H9 (cell line): Measurements from ENCODE around the gene ZNF784. TPM values are rescaled to one million over a fixed set of nuclear protein-coding genes. Genes with fewer than 3 reads are reported as not detected.
A peak's percentile ranks its signal among the peaks of the same experiment; 100 is the strongest.

Source experiments
- DNase-seq: peaks from one replicate; pipeline ENCODE4 v3.0.0-alpha.2; 2017
- H2AFZ ChIP-seq: one replicate; pipeline ENCODE4 v1.6.1; 2013; ENCODE audit warnings: mild to moderate bottlenecking, low read length, control low read depth, moderate library complexity
- H2AK5ac ChIP-seq: 2 replicates; pipeline ENCODE4 v1.6.1; 2013; ENCODE audit warnings: low read length, control low read depth, mixed read lengths; ENCODE audit not compliant: insufficient read length
- H2BK120ac ChIP-seq: one replicate; pipeline ENCODE4 v1.6.1; 2013; ENCODE audit warnings: low read depth, mild to moderate bottlenecking, low read length, control low read depth, inconsistent platforms; ENCODE audit not compliant: poor library complexity, severe bottlenecking
- H2BK12ac ChIP-seq: 2 replicates; pipeline ENCODE4 v1.6.1; 2013; ENCODE audit warnings: low read length, control low read depth, mixed read lengths, low read depth; ENCODE audit not compliant: insufficient read length
- H2BK15ac ChIP-seq: 2 replicates; pipeline ENCODE4 v1.6.1; 2013; ENCODE audit warnings: low read depth, low read length, control low read depth
- H2BK20ac ChIP-seq: one replicate; pipeline ENCODE4 v1.6.1; 2013; ENCODE audit warnings: low read depth, mild to moderate bottlenecking, low read length, control low read depth, inconsistent platforms; ENCODE audit not compliant: poor library complexity, severe bottlenecking
- H2BK5ac ChIP-seq: 2 replicates; pipeline ENCODE4 v1.6.1; 2013; ENCODE audit warnings: low read length, control low read depth, mixed read lengths; ENCODE audit not compliant: insufficient read length
- H3K14ac ChIP-seq: 2 replicates; pipeline ENCODE4 v1.6.1; 2013; ENCODE audit warnings: low read length, control low read depth; ENCODE audit not compliant: insufficient read depth
- H3K18ac ChIP-seq: 2 replicates; pipeline ENCODE4 v1.6.1; 2013; ENCODE audit warnings: low read depth, mild to moderate bottlenecking, mixed read lengths, low read length, control low read depth; ENCODE audit not compliant: insufficient read length
- H3K23ac ChIP-seq: 2 replicates; pipeline ENCODE4 v1.6.1; 2013; ENCODE audit warnings: low read length, control low read depth, mixed read lengths, low read depth; ENCODE audit not compliant: insufficient read length
- H3K23me2 ChIP-seq: 2 replicates; pipeline ENCODE4 v1.6.1; 2013; ENCODE audit warnings: low read depth, mild to moderate bottlenecking, mixed read lengths, low read length, control low read depth; ENCODE audit not compliant: insufficient read length, poor library complexity, severe bottlenecking
- H3K27ac ChIP-seq: 2 replicates; pipeline ENCODE4 v1.5.1; 2013; ENCODE audit warnings: low read length, control low read depth, mixed read lengths, low read depth; ENCODE audit not compliant: insufficient read length
- H3K27me3 ChIP-seq: 2 replicates; pipeline ENCODE4 v1.6.1; 2013; ENCODE audit warnings: low read length, control low read depth, inconsistent platforms; ENCODE audit not compliant: insufficient read depth
- H3K4ac ChIP-seq: 2 replicates; pipeline ENCODE4 v1.6.1; 2013; ENCODE audit warnings: low read depth, mild to moderate bottlenecking, control low read depth, inconsistent platforms, low read length, moderate library complexity
- H3K4me1 ChIP-seq: 2 replicates; pipeline ENCODE4 v1.6.1; 2013; ENCODE audit warnings: low read length, control low read depth, inconsistent platforms; ENCODE audit not compliant: insufficient read depth
- H3K4me2 ChIP-seq: 2 replicates; pipeline ENCODE4 v1.6.1; 2013; ENCODE audit warnings: low read length, control low read depth, mixed read lengths; ENCODE audit not compliant: insufficient read length, insufficient read depth
- H3K56ac ChIP-seq: 2 replicates; pipeline ENCODE4 v1.6.1; 2013; ENCODE audit warnings: low read depth, mild to moderate bottlenecking, mixed read lengths, low read length, control low read depth; ENCODE audit not compliant: insufficient read length
- H3K79me1 ChIP-seq: 2 replicates; pipeline ENCODE4 v1.6.1; 2013; ENCODE audit warnings: low read depth, mild to moderate bottlenecking, moderate library complexity, low read length, control low read depth, inconsistent platforms; ENCODE audit not compliant: insufficient read depth, poor library complexity, severe bottlenecking
- H3K79me2 ChIP-seq: 2 replicates; pipeline ENCODE4 v1.6.1; 2013; ENCODE audit warnings: low read length, control low read depth, inconsistent platforms; ENCODE audit not compliant: insufficient read depth
- H3K9ac ChIP-seq: 2 replicates; pipeline ENCODE4 v1.6.1; 2013; ENCODE audit warnings: low read length, control low read depth, mixed read lengths; ENCODE audit not compliant: insufficient read length; ENCODE audit errors: extremely low read depth
- H3K9me3 ChIP-seq: one replicate; pipeline ENCODE4 v1.6.1; 2013; ENCODE audit warnings: low read depth, low read length, inconsistent platforms; ENCODE audit not compliant: control insufficient read depth
- H3T11ph ChIP-seq: one replicate; pipeline ENCODE4 v1.6.1; 2013; ENCODE audit warnings: mild to moderate bottlenecking, low read length, control low read depth, inconsistent platforms
- H4K20me1 ChIP-seq: one replicate; pipeline ENCODE4 v1.6.1; 2013; ENCODE audit not compliant: control insufficient read depth, insufficient read length, insufficient read depth
- H4K5ac ChIP-seq: 2 replicates; pipeline ENCODE4 v1.6.1; 2013; ENCODE audit warnings: low read depth, mild to moderate bottlenecking, mixed read lengths, low read length, control low read depth; ENCODE audit not compliant: insufficient read length
- H4K8ac ChIP-seq: replicated peaks from 2 replicates; pipeline ENCODE4 v1.6.1; 2013; ENCODE audit warnings: low read length, control low read depth, mixed read lengths, low read depth; ENCODE audit not compliant: insufficient read length
- H4K91ac ChIP-seq: 2 replicates; pipeline ENCODE4 v1.6.1; 2013; ENCODE audit warnings: low read depth, mild to moderate bottlenecking, moderate library complexity, mixed read lengths, low read length, control low read depth; ENCODE audit not compliant: insufficient read length
- H3K27ac Mint-ChIP-seq, 3 experiments: 2 replicates in 2 of 3; 3 replicates in 1 of 3; pipeline ENCODE4 v1.8.0; 2020 to 2021; ENCODE audit warnings: mixed read lengths in 3 of 3, mild to moderate bottlenecking in 1 of 3, moderate library complexity in 1 of 3
- H3K27me3 Mint-ChIP-seq: 2 replicates; pipeline ENCODE4 v1.8.0; 2021; ENCODE audit warnings: low read depth, mild to moderate bottlenecking, moderate library complexity, mixed read lengths
- H3K36me3 Mint-ChIP-seq, 3 experiments: 2 replicates in 2 of 3; 3 replicates in 1 of 3; pipeline ENCODE4 v1.8.0; 2020 to 2021; ENCODE audit warnings: low read depth in 3 of 3, mixed read lengths in 3 of 3; ENCODE audit not compliant: insufficient read depth in 1 of 3
- H3K4me1 Mint-ChIP-seq, 2 experiments: 2 replicates each; pipeline ENCODE4 v1.8.0; 2020; ENCODE audit warnings: mixed read lengths in 2 of 2
- H3K4me3 Mint-ChIP-seq, 2 experiments: 2 replicates in 1 of 2; 3 replicates in 1 of 2; pipeline ENCODE4 v1.8.0; 2020 to 2021; ENCODE audit warnings: mild to moderate bottlenecking in 2 of 2, mixed read lengths in 2 of 2, moderate library complexity in 1 of 2
- H3K9me3 Mint-ChIP-seq, 2 experiments: 2 replicates in 1 of 2; 3 replicates in 1 of 2; pipeline ENCODE4 v1.8.0; 2020; ENCODE audit warnings: mild to moderate bottlenecking in 2 of 2, mixed read lengths in 2 of 2, moderate library complexity in 1 of 2
- WGBS: extraction: QIAGEN DNeasy Blood & Tissue Kit; methylation state at CpG from one replicate; pipeline ENCODE4 v1.1.7; 2013; ENCODE audit warnings: missing lambda C conversion rate, low lambda C conversion rate, mixed read lengths; ENCODE audit not compliant: insufficient read length; ENCODE audit errors: extremely low coverage; 5-methylcytosine and 5-hydroxymethylcytosine counted together
- total RNA-seq: library from RNA; stranded (reverse); gene quantifications from 2 replicates; pipeline ENCODE4 v1.2.1, GENCODE V29; 2021
- TF ChIP-seq, protein P1 (sequence below): fragments of 200-600 bp; sonication (generic); conservative IDR thresholded peaks from 3 replicates; pipeline ENCODE4 v1.8.0; 2021; ENCODE audit warnings: antibody characterized with exemption, mild to moderate bottlenecking

ZNF784 gene
- total RNA-seq, 1 experiment from 2014 or later: 10.7 TPM

DNA sequence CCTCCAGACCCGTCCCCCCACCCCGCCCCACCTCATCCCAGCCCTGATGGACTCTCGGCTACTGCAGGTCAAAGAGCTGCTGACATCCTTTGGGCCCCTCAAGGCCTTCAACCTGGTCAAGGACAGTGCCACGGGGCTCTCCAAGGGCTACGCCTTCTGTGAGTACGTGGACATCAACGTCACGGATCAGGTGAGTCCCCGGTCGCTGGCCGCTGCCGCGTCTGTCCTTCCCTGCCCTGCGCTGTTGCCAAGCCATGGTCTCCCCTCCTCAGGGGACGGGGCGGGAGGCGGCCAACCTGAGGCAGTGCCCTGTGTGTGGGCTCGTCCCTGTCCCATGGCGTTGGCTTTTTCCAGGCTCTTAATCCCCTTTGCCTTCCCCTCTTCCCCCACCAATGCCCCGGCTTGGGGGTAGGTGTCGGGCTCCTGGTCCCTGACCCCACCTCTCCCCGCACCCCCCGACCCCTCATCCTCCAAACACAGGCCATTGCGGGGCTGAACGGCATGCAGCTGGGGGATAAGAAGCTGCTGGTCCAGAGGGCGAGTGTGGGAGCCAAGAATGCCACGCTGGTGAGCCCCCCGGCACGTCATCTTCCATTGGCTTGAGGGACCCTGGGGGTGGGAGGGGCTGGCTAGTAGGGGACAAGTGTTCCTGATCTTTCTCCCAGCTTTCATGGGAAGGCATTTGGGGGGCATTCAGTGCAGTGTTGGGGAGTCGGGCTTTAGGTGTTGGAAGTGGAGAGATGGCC lies 44.4 kb upstream of the ZNF784 start:
- H3K23me2 ChIP-seq: no peaks in the 10 kb centered on the region
- peaks cover 4% of the 10 kb centered on the region; the same call in 1 of the 2 replicates for H3K79me2 ChIP-seq

More for the DNA sequence above, 44.4 kb upstream of the ZNF784 start:
- Histone ChIP-seq H3K14ac (no peak overlapping the region), H2BK20ac (no peak overlapping the region), H2BK15ac (no peak overlapping the region), H2BK5ac (no peak overlapping the region), H4K20me1 (no peaks in the 10 kb centered on the region), H3K79me1 (no peaks in the 10 kb centered on the region), H2AFZ (no peak overlapping the region), H3K18ac (no peak overlapping the region), H2BK120ac (no peak overlapping the region), H3K9me3 (no peaks in the 10 kb centered on the region), H3T11ph (no peak overlapping the region), H2AK5ac (no peak overlapping the region), H2BK12ac (no peak overlapping the region), H4K8ac (no peak overlapping the region), H3K4ac (no peak overlapping the region), H4K91ac (no peak overlapping the region), H3K4me2 (no peak overlapping the region), H3K27ac (no peak overlapping the region), H3K56ac (no peak overlapping the region), H4K5ac (no peak overlapping the region), H3K23ac (no peak overlapping the region), H3K4me1 (no peaks in the 10 kb centered on the region), H3K9ac (no peak overlapping the region), H3K27me3 (no peaks in the 10 kb centered on the region)
- Mint-ChIP-seq H3K27me3 (no peaks in the 10 kb centered on the region), H3K9me3 (no peaks in the 10 kb centered on the region), H3K36me3 (peaks cover 59 to 89% (median 79%) of the 10 kb centered on the region in 3 experiments), H3K4me1 (peaks cover 23 to 30% of the 10 kb centered on the region in 2 experiments), H3K4me3 (no peak overlapping the region), H3K27ac (0 out of 7 replicates have a peak overlapping the region, but pooled peaks of 1 of the 3 experiments have one; percentile 66)
- TF ChIP-seq, protein P1, sequence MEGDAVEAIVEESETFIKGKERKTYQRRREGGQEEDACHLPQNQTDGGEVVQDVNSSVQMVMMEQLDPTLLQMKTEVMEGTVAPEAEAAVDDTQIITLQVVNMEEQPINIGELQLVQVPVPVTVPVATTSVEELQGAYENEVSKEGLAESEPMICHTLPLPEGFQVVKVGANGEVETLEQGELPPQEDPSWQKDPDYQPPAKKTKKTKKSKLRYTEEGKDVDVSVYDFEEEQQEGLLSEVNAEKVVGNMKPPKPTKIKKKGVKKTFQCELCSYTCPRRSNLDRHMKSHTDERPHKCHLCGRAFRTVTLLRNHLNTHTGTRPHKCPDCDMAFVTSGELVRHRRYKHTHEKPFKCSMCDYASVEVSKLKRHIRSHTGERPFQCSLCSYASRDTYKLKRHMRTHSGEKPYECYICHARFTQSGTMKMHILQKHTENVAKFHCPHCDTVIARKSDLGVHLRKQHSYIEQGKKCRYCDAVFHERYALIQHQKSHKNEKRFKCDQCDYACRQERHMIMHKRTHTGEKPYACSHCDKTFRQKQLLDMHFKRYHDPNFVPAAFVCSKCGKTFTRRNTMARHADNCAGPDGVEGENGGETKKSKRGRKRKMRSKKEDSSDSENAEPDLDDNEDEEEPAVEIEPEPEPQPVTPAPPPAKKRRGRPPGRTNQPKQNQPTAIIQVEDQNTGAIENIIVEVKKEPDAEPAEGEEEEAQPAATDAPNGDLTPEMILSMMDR: no peak
- no CpG with 5 or more reads among the region's 30 CpGs for WGBS
- DNase-seq: no peak
